NCI-H2227 treated with DMSO at 0.1 percent for 48 hours (cell line): Measurements from ENCODE around the gene KNDC1.

Experiments used
- DNase-seq: peaks from one replicate; lab custom pipeline; 2025; lab: John Stamatoyannopoulos, UW

Gene KNDC1

GRCh38 chr10:133241501-133242205, 81.6 kb downstream of the KNDC1 start:
- DNase-seq, result no peak

GRCh38 chr10:133242611-133243356, 82.8 kb downstream of the KNDC1 start:
- DNase-seq, result no peak

- no peak for DNase-seq
These were observed 83.6 kb downstream of the KNDC1 start for GRCh38 chr10:133243593-133243992.

- no peak for DNase-seq
These were observed 85.6 kb downstream of the KNDC1 start for GRCh38 chr10:133245439-133246235.

GRCh38 chr10:133246236-133246626, 86.2 kb downstream of the KNDC1 start:
- DNase-seq, result no peak

- no peak for DNase-seq
These were observed 87.8 kb downstream of the KNDC1 start for GRCh38 chr10:133247681-133248333.

GRCh38 chr10:133248334-133248715, 88.3 kb downstream of the KNDC1 start:
- no peak for DNase-seq

GRCh38 chr10:133249094-133249780, 89.2 kb downstream of the KNDC1 start:
- no peak for DNase-seq

- no peak for DNase-seq
These were observed 90.1 kb downstream of the KNDC1 start for GRCh38 chr10:133249975-133250754.

- DNase-seq, result no peak
These were observed 91.6 kb downstream of the KNDC1 start for GRCh38 chr10:133251388-133252222.

- DNase-seq, result no peak
These were observed 92.2 kb downstream of the KNDC1 start for GRCh38 chr10:133252223-133252552.

GRCh38 chr10:133253361-133253955, 93.4 kb downstream of the KNDC1 start:
- no peak for DNase-seq

- no peak for DNase-seq
These were observed 94.6 kb downstream of the KNDC1 start for GRCh38 chr10:133254421-133255120.

GRCh38 chr10:133255323-133255722, 95.3 kb downstream of the KNDC1 start:
- DNase-seq, result no peak

GRCh38 chr10:133257489-133258065, 97.6 kb downstream of the KNDC1 start:
- no peak for DNase-seq

GRCh38 chr10:133258066-133258817, 98.2 kb downstream of the KNDC1 start:
- no peak for DNase-seq

GRCh38 chr10:133258818-133259601, 99.0 kb downstream of the KNDC1 start:
- DNase-seq, result no peak
